H1 (cell line): Measurements from ENCODE around the gene HK1. TPM values are rescaled to one million over a fixed set of nuclear protein-coding genes. Genes with fewer than 3 reads are reported as not detected.
A peak's percentile ranks its signal among the peaks of the same experiment; 100 is the strongest.

ENCODE experiments used
- CTCF ChIA-PET: fragments of 300-600 bp; sonication (Branson Sonifier 250); formaldehyde crosslinking; loops from one replicate; lab custom pipeline; 2021; ENCODE audit not compliant: partially characterized antibody; lab: Charles Lee
- POLR2A ChIA-PET: fragments of 300-600 bp; sonication (Branson Sonifier 250); formaldehyde crosslinking; loops from one replicate; lab custom pipeline; 2021; ENCODE audit warnings: inconsistent platforms; ENCODE audit not compliant: partially characterized antibody; lab: Charles Lee
- DNase-seq, 2 experiments: peaks; one replicate each; pipeline versions ENCODE4 v3.0.0 to v3.0.0-alpha.2; 2010 to 2022; ENCODE audit warnings: low spot score in 2 of 2, low read depth in 1 of 2, mixed read lengths in 1 of 2
- FAIRE-seq: peaks from 2 replicates; lab custom pipeline; 2011; peaks lifted over from hg19 to GRCh38; lab: Jason Lieb, UNC
- H2AFZ ChIP-seq: 2 replicates; pipeline ENCODE4 v1.8.1; 2012; ENCODE audit warnings: low read length, inconsistent platforms
- H2AK5ac ChIP-seq: 2 replicates; pipeline ENCODE4 v1.6.1; 2013; ENCODE audit warnings: low read depth, low read length
- H2BK120ac ChIP-seq: replicated peaks from 2 replicates; pipeline ENCODE3; 2013; ENCODE audit warnings: low read depth, low read length, inconsistent platforms
- H2BK12ac ChIP-seq: 2 replicates; pipeline ENCODE4 v1.6.1; 2013; ENCODE audit warnings: low read depth, low read length
- H2BK15ac ChIP-seq: 2 replicates; pipeline ENCODE4 v1.6.1; 2013; ENCODE audit warnings: low read length
- H2BK20ac ChIP-seq: 2 replicates; pipeline ENCODE4 v1.6.1; 2013; ENCODE audit warnings: low read length
- H2BK5ac ChIP-seq: 2 replicates; pipeline ENCODE4 v1.6.1; 2013; ENCODE audit warnings: low read depth, low read length
- H3K14ac ChIP-seq: 2 replicates; pipeline ENCODE4 v1.6.1; 2013; ENCODE audit warnings: inconsistent platforms; ENCODE audit not compliant: insufficient read length
- H3K18ac ChIP-seq: 2 replicates; pipeline ENCODE4 v1.6.1; 2013; ENCODE audit warnings: low read length; ENCODE audit errors: extremely low read depth
- H3K23ac ChIP-seq: 2 replicates; pipeline ENCODE4 v1.6.1; 2013; ENCODE audit warnings: inconsistent platforms; ENCODE audit not compliant: insufficient read length
- H3K23me2 ChIP-seq: 2 replicates; pipeline ENCODE4 v1.6.1; 2013; ENCODE audit warnings: low read depth, low read length
- H3K27ac ChIP-seq: 2 replicates; pipeline ENCODE4 v1.6.1; 2011; ENCODE audit warnings: low read depth, low read length, inconsistent platforms
- H3K27me3 ChIP-seq, 4 experiments: replicated peaks in 1 of 4; 1 replicate in 1 of 4; 2 replicates in 3 of 4; pipeline versions ENCODE4 v1.6.1 to v1.8.1; 2011 to 2013; ENCODE audit warnings: low read length in 3 of 4, mild to moderate bottlenecking in 3 of 4, inconsistent platforms in 2 of 4, mixed read lengths in 2 of 4, moderate library complexity in 1 of 4; ENCODE audit not compliant: control insufficient read depth in 3 of 4, insufficient read depth in 3 of 4; ENCODE audit errors: extremely low read depth in 1 of 4
- H3K36me3 ChIP-seq, 4 experiments: 2 replicates each; pipeline versions ENCODE4 v1.6.1 to v1.8.1; 2011 to 2013; ENCODE audit warnings: mild to moderate bottlenecking in 4 of 4, low read length in 3 of 4, moderate library complexity in 2 of 4, control low read depth in 1 of 4, inconsistent platforms in 1 of 4; ENCODE audit not compliant: insufficient read depth in 4 of 4, control insufficient read depth in 2 of 4
- H3K4ac ChIP-seq: replicated peaks from 2 replicates; pipeline ENCODE3; 2013; ENCODE audit warnings: low read length, low read depth, mixed read lengths, inconsistent platforms; ENCODE audit not compliant: insufficient read length
- H3K4me1 ChIP-seq, 4 experiments: replicated peaks in 1 of 4; 1 replicate in 1 of 4; 2 replicates in 3 of 4; pipeline versions ENCODE4 v1.6.1 to v1.8.1; 2011 to 2013; ENCODE audit warnings: low read length in 3 of 4, inconsistent platforms in 2 of 4, mixed read lengths in 1 of 4; ENCODE audit not compliant: insufficient read depth in 4 of 4, control insufficient read depth in 3 of 4
- H3K4me2 ChIP-seq, 2 experiments: 2 replicates each; pipeline versions ENCODE4 v1.6.1 to v1.8.1; 2011 to 2013; ENCODE audit warnings: low read depth in 2 of 2, low read length in 2 of 2, control low read depth in 1 of 2, inconsistent platforms in 1 of 2, mild to moderate bottlenecking in 1 of 2; ENCODE audit not compliant: insufficient read depth in 1 of 2
- H3K4me3 ChIP-seq, 4 experiments: fragments of 200-600, 300-600 bp in 1 of 4; sonication (generic), shearing (Covaris generic), sonication (Bioruptor Twin) in 1 of 4; 2 replicates each; pipeline versions ENCODE4 v1.5.1 to v1.8.1; 2011 to 2016; ENCODE audit warnings: low read length in 4 of 4, low read depth in 3 of 4, control low read depth in 2 of 4, inconsistent platforms in 2 of 4, mild to moderate bottlenecking in 2 of 4, mixed read lengths in 1 of 4, moderate library complexity in 1 of 4; ENCODE audit not compliant: insufficient read depth in 2 of 4; ENCODE audit errors: extremely low read depth in 1 of 4
- H3K56ac ChIP-seq: replicated peaks from 2 replicates; pipeline ENCODE3; 2013; ENCODE audit warnings: low read depth, mild to moderate bottlenecking, mixed read lengths, low read length, inconsistent platforms; ENCODE audit not compliant: insufficient read length
- H3K79me1 ChIP-seq: 2 replicates; pipeline ENCODE4 v1.6.1; 2013; ENCODE audit warnings: low read depth, low read length, control low read depth
- H3K79me2 ChIP-seq, 2 experiments: 2 replicates each; pipeline versions ENCODE4 v1.6.1 to v1.8.1; 2012 to 2013; ENCODE audit warnings: low read length in 2 of 2, mild to moderate bottlenecking in 2 of 2, inconsistent platforms in 1 of 2; ENCODE audit not compliant: insufficient read depth in 2 of 2, control insufficient read depth in 1 of 2
- H3K9ac ChIP-seq, 4 experiments: replicated peaks in 1 of 4; 1 replicate in 1 of 4; 2 replicates in 3 of 4; pipeline versions ENCODE4 v1.6.1 to v1.8.1; 2011 to 2013; ENCODE audit warnings: low read depth in 3 of 4, low read length in 3 of 4, control low read depth in 2 of 4, mild to moderate bottlenecking in 2 of 4, moderate library complexity in 2 of 4, inconsistent platforms in 1 of 4; ENCODE audit errors: extremely low read depth in 1 of 4
- H3K9me3 ChIP-seq, 2 experiments: 2 replicates each; pipeline versions ENCODE4 v1.6.1 to v1.8.1; 2012 to 2013; ENCODE audit warnings: mild to moderate bottlenecking in 2 of 2, moderate library complexity in 2 of 2, control low read depth in 1 of 2, inconsistent platforms in 1 of 2, low read depth in 1 of 2, low read length in 1 of 2, mixed read lengths in 1 of 2; ENCODE audit not compliant: insufficient read depth in 2 of 2
- H4K20me1 ChIP-seq, 2 experiments: replicated peaks in 1 of 2; 2 replicates each; pipeline versions ENCODE3 to v1.8.1; 2011 to 2013; ENCODE audit warnings: inconsistent platforms in 2 of 2, low read length in 2 of 2, mild to moderate bottlenecking in 1 of 2; ENCODE audit not compliant: insufficient read depth in 2 of 2, control insufficient read depth in 1 of 2
- H4K5ac ChIP-seq: 2 replicates; pipeline ENCODE4 v1.6.1; 2013; ENCODE audit warnings: low read length, low read depth, mixed read lengths, inconsistent platforms; ENCODE audit not compliant: insufficient read length
- H4K8ac ChIP-seq: 2 replicates; pipeline ENCODE4 v1.8.0; 2013; ENCODE audit warnings: mild to moderate bottlenecking, moderate library complexity, low read length, inconsistent platforms; ENCODE audit not compliant: insufficient read depth; ENCODE audit errors: extremely low read depth
- H4K91ac ChIP-seq: replicated peaks from 2 replicates; pipeline ENCODE3; 2013; ENCODE audit warnings: low read length, mixed read lengths, inconsistent platforms; ENCODE audit not compliant: insufficient read length
- CREB1 ChIP-seq: IDR thresholded peaks from 2 replicates; pipeline ENCODE4 v1.6.1; 2012; ENCODE audit warnings: inconsistent platforms
- EGR1 ChIP-seq: IDR thresholded peaks from 2 replicates; pipeline ENCODE4 v1.6.1; 2011; ENCODE audit warnings: low read depth, low read length, borderline replicate concordance
- EZH2 ChIP-seq: fragments of 200-600 bp; sonication (generic); IDR thresholded peaks from 2 replicates; pipeline ENCODE4 v1.7.1; 2012; ENCODE audit warnings: low read depth, mild to moderate bottlenecking, moderate library complexity, low read length, inconsistent platforms; ENCODE audit not compliant: severe bottlenecking
- FOSL1 ChIP-seq: IDR thresholded peaks from 2 replicates; pipeline ENCODE4 v1.6.1; 2011; ENCODE audit warnings: mild to moderate bottlenecking, low read depth, low read length, moderate library complexity; ENCODE audit not compliant: insufficient read depth
- HDAC6 ChIP-seq: IDR thresholded peaks from one replicate; pipeline ENCODE4 v1.7.1; 2012; ENCODE audit warnings: low read depth, mild to moderate bottlenecking, inconsistent platforms, low read length, moderate library complexity
- NRF1 ChIP-seq: IDR thresholded peaks from 2 replicates; pipeline ENCODE4 v1.6.1; 2011; ENCODE audit warnings: mild to moderate bottlenecking, low read depth, low read length, improper control_type of control experiment
- POU5F1 ChIP-seq: IDR thresholded peaks from 2 replicates; pipeline ENCODE4 v1.6.1; 2011; ENCODE audit warnings: low read depth, mild to moderate bottlenecking, low read length, moderate library complexity
- RAD21 ChIP-seq, 2 experiments: IDR thresholded peaks in 1 of 2; conservative IDR thresholded peaks in 1 of 2; 2 replicates each; pipeline ENCODE4 v1.6.1; 2011; ENCODE audit warnings: low read depth in 2 of 2, low read length in 2 of 2, improper control_type of control experiment in 1 of 2, inconsistent platforms in 1 of 2, mild to moderate bottlenecking in 1 of 2, moderate library complexity in 1 of 2
- RXRA ChIP-seq: IDR thresholded peaks from 2 replicates; pipeline ENCODE4 v1.6.1; 2011; ENCODE audit warnings: low read depth, mild to moderate bottlenecking, low read length, moderate library complexity; ENCODE audit not compliant: insufficient read depth
- TCF12 ChIP-seq: IDR thresholded peaks from 2 replicates; pipeline ENCODE4 v1.6.1; 2011; ENCODE audit warnings: low read depth, mild to moderate bottlenecking, low read length
- TEAD4 ChIP-seq: IDR thresholded peaks from 2 replicates; pipeline ENCODE4 v1.6.1; 2012; ENCODE audit warnings: low read depth, low read length, inconsistent platforms, mixed read lengths
- WGBS, 2 experiments: shearing (Covaris generic) in 1 of 2; methylation state at CpG; one replicate each; pipeline versions ENCODE4 v1.1.6 to v1.1.7; 2013 to 2015; ENCODE audit warnings: low lambda C conversion rate in 2 of 2, mixed read lengths in 2 of 2, inconsistent platforms in 1 of 2, low coverage in 1 of 2, missing lambda C conversion rate in 1 of 2; ENCODE audit not compliant: insufficient replicate concordance in 2 of 2, insufficient coverage in 1 of 2, insufficient read length in 1 of 2; ENCODE audit errors: extremely low coverage in 1 of 2, missing lambda C conversion rate in 1 of 2; 5-methylcytosine and 5-hydroxymethylcytosine counted together
- polyA plus RNA-seq, 7 experiments: library from polyadenylated mRNA; depleted of rRNA in 3 of 7; stranded (reverse) in 5 of 7; unstranded in 2 of 7; fragments of >200 nt in 5 of 7; fragments of 200-250 nt in 2 of 7; gene quantifications; 1 replicate in 5 of 7; 2 replicates in 1 of 7; 4 replicates in 1 of 7; pipeline versions ENCODE4 v1.2.1 to v1.2.3, GENCODE V29; 2011 to 2013; ENCODE audit warnings: missing spikeins in 2 of 7, mixed read lengths in 2 of 7
- total RNA-seq: library from RNA; stranded (reverse); fragmentation: NEBNext Ultra II Directional; extraction: Animal tissue kit (Norgen Biotek cat#: 25700); gene quantifications from 2 replicates; pipeline ENCODE4 v1.2.1, GENCODE V29; 2021

The HK1 gene
- total and polyA plus RNA-seq, 2 of the 8 experiments (the other 6 are each of a cell fraction or from before 2014, with no cell fraction given), result 55.8 to 247 TPM

DNA sequence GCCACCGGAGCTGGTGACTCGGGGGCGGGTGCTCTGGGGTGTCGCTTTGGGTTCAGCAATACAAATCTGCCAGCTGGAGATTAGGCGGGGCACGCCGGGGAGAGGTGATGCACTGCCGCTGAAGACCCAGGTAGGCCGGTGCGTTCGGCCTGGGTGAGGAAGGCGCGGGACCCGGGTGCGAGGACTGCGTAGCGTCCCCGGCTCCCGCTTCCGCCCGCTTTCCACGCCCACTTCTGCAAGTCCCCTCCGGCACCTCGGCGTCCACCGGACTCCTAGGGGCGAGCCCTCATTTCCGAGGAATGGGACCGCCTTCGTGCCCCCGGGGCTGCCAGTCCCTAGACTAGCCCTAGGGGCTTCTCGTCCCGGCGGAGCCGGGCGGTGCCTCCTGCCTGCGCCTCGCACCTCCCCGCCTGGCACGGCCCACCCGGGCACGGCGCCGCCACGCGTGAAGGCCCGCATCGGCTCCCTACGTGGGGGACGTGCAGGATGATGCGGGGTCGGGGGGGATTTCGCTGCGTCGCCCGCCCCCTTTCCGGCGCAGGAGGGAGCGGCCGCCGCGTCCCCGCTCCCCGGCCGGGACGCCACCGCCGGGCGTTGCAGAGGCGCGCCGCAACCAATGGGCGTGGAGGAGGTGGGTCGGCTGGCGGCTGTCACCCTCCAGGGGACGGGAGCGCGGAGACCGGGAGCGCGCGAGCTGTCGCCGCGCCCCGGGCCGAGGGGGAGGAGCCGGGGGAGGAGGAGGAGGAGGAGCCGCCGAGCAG is 40.0 kb downstream of the HK1 start:
- DNase-seq, result peak; percentile 29 to 88
- no peak overlapping the region for H3K4ac ChIP-seq
- no peak overlapping the region for H2BK12ac ChIP-seq
- peak overlapping the region; percentile 78 to 98 (median 91) for H3K4me3 ChIP-seq
- H3K4me1 ChIP-seq, result peaks cover 16 to 38% (median 19%) of the 10 kb centered on the region in 4 experiments
- peak overlapping the region; percentile 29; the same call in 1 of the 2 replicates for H3K27ac ChIP-seq
- H3K18ac ChIP-seq, result peak overlapping the region; percentile 3; the same call in 1 of the 2 replicates
- peak overlapping the region; percentile 86 for H4K8ac ChIP-seq
- 0 out of 2 replicates have a peak overlapping the region, but pooled peaks have one; percentile 9 for H2BK20ac ChIP-seq
- H3K9me3 ChIP-seq, result no peaks in the 10 kb centered on the region
- peak overlapping the region; percentile 50 for H4K91ac ChIP-seq
- no peak overlapping the region for H3K23ac ChIP-seq
- H3K9ac ChIP-seq, result peak overlapping the region in 1 of 4 experiments; percentile 39; a peak in 1 of 7 replicates
- FAIRE-seq, result no peak
- H3K36me3 ChIP-seq, result no peaks in the 10 kb centered on the region
- no peak overlapping the region for H4K5ac ChIP-seq
- WGBS, 2 experiments, result 3% methylated on average over 42 of the region's 90 CpGs; no CpG with 5 or more reads in 1 of the 2 experiments
- ChIA-PET CTCF (interaction anchor here (0.5 to 4.4 kb wide), 11 partner anchors 10 to 691 kb away, joined by 3 to 23 read pairs (median 5); no protein-coding TSS in a partner anchor), POLR2A (interaction anchor here (0.6 to 3.4 kb wide), 5 partner anchors 10 to 35 kb away, joined by 3 to 16 read pairs (median 4); no protein-coding TSS in a partner anchor)
- peaks cover 33 to 44% of the 10 kb centered on the region in 2 experiments for H3K79me2 ChIP-seq
- H3K56ac ChIP-seq, result peak overlapping the region; percentile 22
- H3K23me2 ChIP-seq, result peaks cover 9% of the 10 kb centered on the region
- no peak overlapping the region for H2BK120ac ChIP-seq
- H2BK15ac ChIP-seq, result no peak overlapping the region; the same call in 1 of the 2 replicates
- H4K20me1 ChIP-seq, result peaks cover 4 to 14% of the 10 kb centered on the region in 2 experiments
- peak overlapping the region; percentile 14; the same call in 1 of the 2 replicates for H2AFZ ChIP-seq
- peak overlapping the region; percentile 20; the same call in 1 of the 2 replicates for H2BK5ac ChIP-seq
- no peaks in the 10 kb centered on the region for H3K27me3 ChIP-seq
- no peak overlapping the region for H3K14ac ChIP-seq
- H3K79me1 ChIP-seq, result peaks cover 12% of the 10 kb centered on the region; the same call in 1 of the 2 replicates
- peak overlapping the region; percentile 44; the same call in 1 of the 2 replicates for H2AK5ac ChIP-seq
- peak overlapping the region; percentile 82 to 97 for H3K4me2 ChIP-seq
- TF ChIP-seq TEAD4, result no peak
- TF ChIP-seq RAD21 (IDR thresholded peaks at IDR 0.05 in 1 of 2, conservative IDR thresholded peaks at IDR 0.05 in 1 of 2; ENCODE audit: low read depth in 2 of 2, low read length in 2 of 2), result no peak; a peak in 1 of 4 replicates
- TF ChIP-seq EGR1, result no peak
- TF ChIP-seq POU5F1, result no peak
- TF ChIP-seq RXRA, result no peak
- TF ChIP-seq HDAC6, result no peak
- TF ChIP-seq CREB1, result no peak
- no peak for TF ChIP-seq TCF12
- no peak for TF ChIP-seq FOSL1
- no peak for TF ChIP-seq NRF1
- no peak for TF ChIP-seq EZH2
